SHP77 treated with DMSO at 0.1 percent for 48 hours (cell line): ENCODE data around the gene RAB9A.
"Not testable (repeated sequence)": the region's sequence is repeated elsewhere in the genome, so short reads cannot be mapped to it uniquely, and the experiment has no call there.

Experiments
- DNase-seq: peaks from one replicate; lab custom pipeline; 2025; lab: John Stamatoyannopoulos, UW

RAB9A gene

GRCh38 chrX:13669755-13670154, 19.2 kb upstream of the RAB9A start:
- not testable (repeated sequence) for DNase-seq

- DNase-seq: no peak
Observed at GRCh38 chrX:13670197-13670596, 18.7 kb upstream of the RAB9A start.

- no peak for DNase-seq
Observed at GRCh38 chrX:13673016-13673415, 15.9 kb upstream of the RAB9A start.

GRCh38 chrX:13676885-13677284, 12.0 kb upstream of the RAB9A start:
- DNase-seq: no peak

- DNase-seq: not testable (repeated sequence)
Observed at GRCh38 chrX:13679700-13680099, 9.2 kb upstream of the RAB9A start.

- DNase-seq: no peak
Observed at GRCh38 chrX:13681595-13681994, 7.3 kb upstream of the RAB9A start.

- DNase-seq: no peak
Observed at GRCh38 chrX:13684361-13684760, 4.6 kb upstream of the RAB9A start.

GRCh38 chrX:13685126-13685763, 3.7 kb upstream of the RAB9A start:
- no peak for DNase-seq

- no peak for DNase-seq
Observed at GRCh38 chrX:13687203-13687602, 1.7 kb upstream of the RAB9A start.

GRCh38 chrX:13688384-13688957, 457 bp upstream of the RAB9A start:
- DNase-seq: no peak

- DNase-seq: no peak
Observed at GRCh38 chrX:13689741-13690211, 848 bp downstream of the RAB9A start.

GRCh38 chrX:13690836-13691235, 1.9 kb downstream of the RAB9A start:
- no peak for DNase-seq

GRCh38 chrX:13691841-13692371, 3.0 kb downstream of the RAB9A start:
- no peak for DNase-seq

- DNase-seq: no peak
Observed at GRCh38 chrX:13692771-13693231, 3.9 kb downstream of the RAB9A start.

- no peak for DNase-seq
Observed at GRCh38 chrX:13693341-13693961, 4.5 kb downstream of the RAB9A start.

GRCh38 chrX:13694359-13694758, 5.4 kb downstream of the RAB9A start:
- no peak for DNase-seq

- DNase-seq: no peak
Observed at GRCh38 chrX:13694983-13695382, 6.1 kb downstream of the RAB9A start.

GRCh38 chrX:13695601-13696115, 6.7 kb downstream of the RAB9A start:
- DNase-seq: no peak

GRCh38 chrX:13697455-13697854, 8.5 kb downstream of the RAB9A start:
- no peak for DNase-seq

GRCh38 chrX:13697976-13698375, 9.0 kb downstream of the RAB9A start:
- DNase-seq: no peak

GRCh38 chrX:13698432-13698831, 9.5 kb downstream of the RAB9A start:
- no peak for DNase-seq

GRCh38 chrX:13699183-13699826, 10.4 kb downstream of the RAB9A start:
- no peak for DNase-seq
